Activated CD4-positive, alpha-beta T cell treated with anti-CD3 and anti-CD28 coated beads, Interleukin-2, amount 50 U/mL, for 4 hours (primary cell): ENCODE data around the gene SMC3.
"Not testable (repeated sequence)": the region's sequence is repeated elsewhere in the genome, so short reads cannot be mapped to it uniquely, and the experiment has no call there.

ENCODE experiments used
- DNase-seq, 2 experiments: peaks; one replicate each; pipeline ENCODE4 v3.0.0-alpha.2; 2020

Gene SMC3

DNA sequence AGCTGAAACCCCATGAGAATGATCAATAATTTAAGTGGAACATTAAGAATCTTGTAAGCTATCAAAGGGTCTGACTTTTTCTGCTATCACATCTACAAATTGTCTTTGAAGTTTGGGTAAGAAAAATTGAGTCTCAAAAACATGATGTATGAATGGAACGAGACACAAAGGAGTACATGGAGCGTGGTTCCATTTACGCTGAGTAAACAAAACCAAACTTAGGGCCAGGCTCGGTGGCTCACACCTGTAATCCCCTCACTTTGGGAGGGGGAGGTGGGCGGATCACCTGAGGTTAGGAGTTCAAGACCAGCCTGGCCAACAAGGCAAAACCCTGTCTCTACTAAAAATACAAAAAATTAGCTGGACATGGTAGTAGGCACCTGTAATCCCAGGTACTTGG, 24.3 kb downstream of the SMC3 start:
- DNase-seq = no peak

DNA sequence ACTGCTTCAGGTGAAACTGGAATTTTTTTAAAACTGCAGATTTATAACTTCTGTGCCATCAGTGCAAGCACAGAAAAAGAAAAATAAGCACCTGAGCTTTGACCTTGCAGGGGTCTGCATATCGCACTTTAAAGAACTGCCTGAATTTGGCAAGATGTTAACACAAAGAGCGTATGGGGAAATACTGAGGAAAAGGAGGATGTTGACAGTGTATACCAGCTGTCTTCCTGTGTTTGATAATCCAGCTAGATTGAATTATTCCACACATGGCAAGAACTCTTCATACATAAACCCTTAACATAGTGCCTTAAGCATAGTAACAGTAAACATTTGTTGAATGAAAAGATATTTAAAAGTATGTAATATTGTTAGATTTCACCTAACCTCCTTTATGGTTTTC, 30.0 kb downstream of the SMC3 start:
- no peak for DNase-seq

DNA sequence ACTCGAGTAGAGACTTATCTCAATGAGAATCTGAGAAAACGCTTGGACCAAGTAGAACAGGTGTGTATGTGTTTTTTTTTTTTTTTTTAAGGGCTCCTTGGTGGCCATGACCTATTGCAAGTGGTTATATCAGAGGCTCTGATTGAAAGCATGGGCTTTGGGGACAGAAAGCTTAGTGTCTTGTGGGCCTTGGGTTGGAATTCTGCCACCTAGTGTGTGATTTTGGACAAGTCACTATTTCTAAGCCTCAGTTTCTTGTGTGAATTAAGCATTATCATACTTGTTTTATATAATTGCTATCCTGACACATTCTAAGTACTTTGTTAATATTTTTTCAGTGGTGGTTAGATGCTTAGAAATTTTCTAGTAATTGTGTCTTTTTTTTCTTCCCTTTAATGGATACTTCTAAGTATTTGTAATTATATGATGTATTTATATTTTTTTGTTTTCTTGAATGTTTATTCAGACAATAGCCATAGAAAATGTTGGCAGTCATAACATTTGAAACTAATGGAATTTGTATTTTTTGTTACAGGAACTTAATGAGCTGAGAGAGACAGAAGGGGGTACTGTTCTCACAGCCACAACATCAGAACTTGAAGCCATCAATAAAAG, 33.1 kb downstream of the SMC3 start:
- DNase-seq = peak in 1 of 2 experiments; percentile 14

DNA sequence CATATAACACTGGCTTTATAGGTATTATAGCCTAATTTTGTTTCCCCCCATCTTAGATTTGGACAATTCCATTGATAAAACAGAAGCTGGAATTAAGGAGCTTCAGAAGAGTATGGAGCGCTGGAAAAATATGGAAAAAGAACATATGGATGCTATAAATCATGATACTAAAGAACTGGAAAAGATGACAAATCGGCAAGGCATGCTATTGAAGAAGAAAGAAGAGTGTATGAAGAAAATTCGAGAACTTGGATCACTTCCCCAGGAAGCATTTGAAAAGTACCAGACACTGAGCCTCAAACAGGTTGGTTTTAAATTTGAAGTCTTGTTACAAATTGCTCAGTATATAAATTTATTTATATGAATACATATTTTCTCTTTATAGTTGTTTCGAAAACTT, 34.1 kb downstream of the SMC3 start:
- DNase-seq = no peak

DNA sequence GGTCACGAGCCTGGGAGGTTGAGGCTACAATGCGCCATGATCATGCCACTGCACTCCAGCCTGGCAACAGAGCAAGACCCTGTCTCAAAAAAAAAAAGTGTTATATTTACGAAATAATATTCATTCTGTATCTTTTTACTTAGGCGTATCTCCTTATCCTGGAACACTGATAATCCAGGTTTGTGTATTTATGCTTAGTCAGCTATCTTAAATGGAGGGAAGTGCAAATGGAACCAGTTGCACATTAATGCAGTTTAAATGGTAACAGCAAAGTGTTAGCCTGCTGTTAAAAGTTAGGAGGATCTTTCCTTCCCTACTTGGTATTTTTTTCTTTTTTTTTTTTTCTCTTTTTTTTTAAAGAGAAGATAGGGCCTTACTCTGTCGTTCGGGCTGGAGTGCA, 40.6 kb downstream of the SMC3 start:
- DNase-seq = no peak

DNA sequence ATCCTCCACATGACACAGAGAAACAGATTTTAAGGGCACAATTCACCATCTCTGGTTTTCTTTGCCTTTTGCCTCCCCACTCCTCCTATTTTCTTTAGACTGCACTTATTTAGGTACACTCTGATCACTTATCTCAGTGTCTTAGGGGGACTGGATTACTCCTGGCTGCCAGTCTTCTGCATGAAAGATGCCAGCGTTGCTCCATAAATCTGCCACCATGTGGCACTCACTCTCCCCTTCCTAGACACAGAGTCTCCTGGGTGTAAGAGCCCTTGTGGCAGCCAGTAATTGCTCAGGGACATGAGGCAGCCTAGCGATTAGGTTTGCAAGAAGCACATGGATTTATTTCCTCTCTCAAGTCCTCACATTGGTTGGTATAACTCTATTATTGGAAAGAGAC, 42.1 kb downstream of the SMC3 start:
- DNase-seq = no peak

DNA sequence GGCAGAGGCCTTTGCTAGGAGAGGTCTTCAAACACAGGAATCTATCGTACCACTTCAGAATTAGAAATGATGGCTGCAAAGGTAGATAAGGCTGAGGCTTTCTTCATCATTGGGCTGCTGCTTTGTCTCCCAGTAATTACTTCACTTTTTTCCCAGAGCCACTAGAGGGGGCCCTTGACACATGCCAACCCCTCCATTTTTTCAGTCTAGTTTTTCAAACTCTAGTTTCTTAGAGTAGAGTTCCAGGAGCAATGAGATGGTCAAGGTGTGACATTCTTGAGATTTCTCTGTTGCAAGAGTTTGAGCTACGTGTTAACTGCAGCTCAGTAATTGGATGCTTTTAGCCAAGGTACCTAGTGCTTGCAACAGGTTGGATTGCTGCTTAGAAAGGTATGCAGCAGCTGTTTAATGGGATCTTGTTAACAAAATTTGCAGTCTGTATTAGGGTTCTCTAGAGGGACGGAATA, 42.8 kb downstream of the SMC3 start:
- DNase-seq = peak; percentile 27 to 38

DNA sequence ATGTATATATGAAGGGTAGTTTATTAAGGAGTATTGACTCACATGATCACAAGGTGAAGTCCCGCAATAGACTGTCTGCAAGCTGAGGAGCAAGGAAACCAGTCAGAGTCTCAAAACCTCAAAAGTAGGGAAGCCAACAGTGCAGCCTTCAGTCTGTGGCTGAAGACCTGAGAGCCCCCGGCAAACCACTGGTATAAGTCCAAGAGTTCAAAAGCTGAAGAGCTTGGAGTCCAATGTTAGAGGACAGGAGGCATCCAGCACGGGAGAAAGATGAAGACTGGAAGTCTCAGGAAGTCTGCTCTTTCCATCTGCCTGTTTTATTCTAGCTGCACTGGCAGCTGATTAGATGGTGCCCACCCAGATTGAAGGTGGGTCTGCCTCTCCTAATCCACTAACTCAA, 43.3 kb downstream of the SMC3 start:
- not testable (repeated sequence) for DNase-seq

DNA sequence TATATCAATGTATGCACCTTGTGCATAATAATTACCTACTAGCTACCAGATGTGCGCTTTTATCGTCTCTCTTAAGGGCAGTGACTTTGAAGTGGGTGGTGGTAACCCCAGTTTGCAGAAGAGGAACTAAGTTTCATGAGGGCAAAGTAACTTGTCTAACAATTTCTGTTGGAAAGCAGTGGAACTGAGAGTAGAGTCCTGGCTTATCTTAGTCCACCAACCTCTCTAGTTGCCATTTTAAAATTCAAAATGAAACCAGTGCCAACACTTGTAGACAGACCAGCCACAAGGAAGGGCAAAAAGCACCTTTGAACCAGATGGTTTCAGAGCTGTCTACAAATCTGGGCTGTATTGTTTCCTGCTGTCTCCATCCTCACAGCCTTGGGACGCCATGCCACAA, 44.6 kb downstream of the SMC3 start:
- DNase-seq = no peak

DNA sequence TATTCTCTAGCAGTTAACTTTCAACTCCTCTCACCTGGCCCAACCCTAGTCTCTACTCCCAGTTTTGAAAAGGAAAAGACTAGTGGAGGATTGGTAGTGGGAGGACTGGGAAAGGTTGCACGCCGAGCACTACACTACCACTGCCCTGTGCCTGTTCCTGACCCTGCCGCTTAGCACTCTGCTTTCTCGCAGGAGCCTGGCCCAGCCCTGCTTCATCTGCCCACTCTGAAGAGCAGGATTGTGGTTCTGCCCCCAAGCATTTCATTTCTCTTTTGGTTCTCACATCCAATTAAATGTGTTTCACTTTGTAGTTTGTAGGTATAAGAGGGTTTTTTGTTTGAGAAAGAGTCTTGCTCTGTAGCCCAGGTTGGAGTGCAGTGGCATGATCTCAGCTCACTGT, 45.1 kb downstream of the SMC3 start:
- DNase-seq = no peak

DNA sequence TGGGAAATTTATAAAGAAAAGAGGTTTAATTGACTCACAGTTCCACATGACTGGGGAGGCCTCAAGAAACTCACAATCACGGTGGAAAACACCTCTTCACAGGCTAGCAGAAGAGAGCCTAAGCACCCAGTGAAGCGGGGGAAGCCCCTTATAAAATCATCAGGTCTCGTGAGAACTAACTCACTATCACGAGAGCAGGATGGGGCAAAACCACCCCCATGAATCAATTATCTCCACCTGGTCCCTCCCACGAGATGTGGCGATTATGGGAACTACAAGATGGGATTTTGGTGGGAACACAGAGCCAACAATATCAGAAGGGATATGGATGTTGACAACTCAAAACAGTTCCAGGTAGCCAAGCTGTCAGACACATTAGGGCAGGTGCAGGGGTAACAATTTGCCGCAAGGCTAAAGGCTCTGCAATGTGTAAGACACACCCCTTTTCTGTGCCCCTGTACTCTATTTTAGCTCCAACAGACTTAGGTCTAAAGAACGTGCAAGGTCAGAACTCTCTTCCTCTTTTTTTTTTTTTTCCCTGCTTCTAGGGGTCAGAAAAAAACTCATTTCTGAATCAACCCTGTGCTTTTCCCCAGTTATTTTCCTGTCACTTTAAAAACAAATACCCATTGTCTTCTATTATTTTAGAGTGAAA, 46.0 kb downstream of the SMC3 start:
- no peak for DNase-seq

DNA sequence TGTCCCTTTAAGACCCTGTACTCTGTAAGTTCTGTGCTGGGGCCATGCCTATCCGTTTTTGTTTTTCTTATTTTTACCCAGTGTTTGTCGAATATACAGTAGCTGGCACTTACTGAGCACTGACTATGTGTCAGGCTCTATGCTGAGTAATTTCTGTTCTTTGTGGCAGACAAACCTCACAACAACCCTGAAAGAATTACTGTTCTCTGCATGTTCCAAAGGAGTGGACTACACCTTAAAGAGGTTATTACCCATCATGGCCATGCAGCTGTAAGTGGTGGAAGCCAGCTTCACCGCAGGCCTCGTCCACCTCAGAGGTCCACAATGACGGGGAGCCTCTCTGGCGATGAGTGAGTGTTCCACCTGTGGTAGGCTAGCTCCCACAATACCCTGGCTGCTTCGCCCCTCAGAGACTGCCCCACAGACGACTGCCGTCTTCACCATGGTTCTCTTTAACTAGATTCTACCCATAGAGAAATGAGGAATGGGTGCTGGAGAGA, 46.6 kb downstream of the SMC3 start:
- no peak for DNase-seq

DNA sequence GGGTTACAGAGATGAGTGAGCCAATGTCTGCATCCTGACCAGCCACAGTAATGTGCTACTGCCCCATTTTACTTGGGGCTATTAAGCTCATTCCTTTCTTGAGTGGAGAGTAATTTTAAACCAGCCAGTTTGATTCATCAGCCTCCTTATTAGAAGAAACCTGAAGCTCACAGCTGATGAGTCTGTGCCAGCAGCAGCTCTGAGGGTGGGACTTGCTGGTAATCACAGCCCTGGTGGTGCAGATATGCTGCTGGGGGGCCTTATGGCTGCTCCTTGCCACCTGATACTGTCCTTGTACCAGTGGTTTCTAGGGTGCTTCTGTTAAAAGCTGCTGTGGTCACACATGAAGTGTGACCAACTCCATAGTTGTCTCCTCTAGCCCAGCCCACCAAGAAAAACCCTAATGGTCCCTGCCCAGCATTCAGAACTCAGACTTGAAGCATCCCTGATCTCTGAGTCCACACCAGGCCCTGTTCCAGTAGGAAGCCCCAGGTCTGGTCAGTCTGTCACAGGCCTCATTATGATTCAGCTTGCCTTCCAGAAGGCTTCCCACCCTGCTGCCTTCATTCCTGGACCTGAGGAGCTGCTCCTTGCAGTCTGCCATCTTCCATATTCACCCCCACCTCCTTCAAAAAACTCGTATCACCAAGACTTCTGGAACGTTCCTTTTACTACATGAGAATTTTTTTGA, 47.7 kb downstream of the SMC3 start:
- no peak for DNase-seq

DNA sequence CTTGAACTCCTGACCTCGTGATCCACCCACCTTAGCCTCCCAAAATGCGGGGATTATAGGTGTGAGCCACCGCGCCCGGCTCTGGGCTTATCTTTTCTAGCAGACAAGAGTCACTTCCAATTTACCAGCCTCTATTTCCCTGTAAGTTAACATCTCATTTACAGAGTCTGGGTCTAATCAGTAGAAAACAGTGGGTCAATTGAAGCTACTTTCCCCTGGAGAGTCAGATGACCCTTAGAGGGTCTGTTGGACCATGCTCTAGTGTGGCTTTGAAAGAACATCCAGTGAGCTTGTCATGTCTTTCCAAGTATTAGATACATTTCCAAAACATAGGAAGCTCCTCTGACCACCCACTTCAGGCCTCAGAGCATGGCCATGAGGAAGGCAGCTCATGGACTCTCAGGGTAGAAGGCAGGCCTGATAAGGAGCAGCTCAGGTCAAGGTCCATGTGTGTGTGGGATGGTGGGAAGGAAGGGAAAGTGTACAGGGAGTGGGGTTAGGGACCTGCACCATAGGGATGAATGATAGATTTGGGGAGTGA, 49.1 kb downstream of the SMC3 start:
- DNase-seq = no peak

DNA sequence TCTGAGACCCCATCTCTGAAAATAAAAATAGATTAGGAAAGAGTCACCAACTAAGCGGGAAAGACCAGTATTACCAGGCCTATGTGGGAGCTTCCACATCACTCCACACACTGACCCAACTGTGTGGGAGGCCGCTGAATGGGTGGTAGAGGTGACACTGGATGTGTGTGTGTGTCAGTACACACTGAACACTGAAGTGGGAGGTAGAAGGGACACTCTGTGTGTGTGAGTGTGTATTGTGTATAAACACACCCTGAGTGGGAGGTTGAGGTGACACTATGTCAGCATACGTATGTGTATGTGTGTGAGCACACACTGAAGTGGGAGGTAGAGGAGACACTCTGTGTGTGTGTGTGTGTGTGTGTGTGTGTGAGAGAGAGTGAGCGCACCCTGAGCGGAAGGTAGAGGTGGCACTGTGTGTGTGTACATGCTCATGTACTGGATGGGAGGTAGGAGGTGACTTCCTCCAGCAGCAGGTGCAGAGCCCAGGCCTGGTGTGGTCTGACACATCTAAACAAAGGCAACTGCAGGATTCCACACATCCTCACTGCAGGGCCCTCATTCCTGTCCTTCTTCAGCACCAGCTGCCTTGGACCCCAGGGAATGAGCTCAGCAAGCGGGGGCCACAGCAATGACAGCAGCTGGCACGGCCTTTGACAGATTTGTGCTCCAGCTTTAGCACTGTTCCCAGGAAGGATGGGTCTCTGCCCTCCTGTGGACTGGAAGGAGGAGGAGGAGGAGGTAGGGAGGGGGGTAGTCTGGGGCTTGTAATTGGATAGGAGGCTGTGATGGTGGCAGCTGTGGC, 50.1 kb downstream of the SMC3 start:
- DNase-seq = no peak

DNA sequence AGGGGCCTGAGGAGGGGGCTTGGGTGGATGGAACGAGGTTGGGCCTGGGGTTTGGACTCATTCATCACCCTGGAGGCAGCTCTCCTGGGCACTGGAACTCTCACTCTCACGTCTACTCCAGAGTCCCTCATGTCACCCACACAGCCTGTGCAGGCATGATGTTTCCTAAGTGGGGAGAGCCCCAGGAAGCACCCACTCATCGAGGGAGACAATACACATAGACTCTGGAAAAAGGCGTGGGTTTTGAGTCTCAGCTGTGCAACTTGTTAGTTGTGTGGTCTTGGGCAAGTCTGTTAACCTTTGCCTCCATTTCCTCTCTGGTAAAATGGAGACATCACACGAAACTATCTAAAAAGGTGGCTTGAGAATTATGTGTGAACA, 50.7 kb downstream of the SMC3 start:
- peak in 1 of 2 experiments; percentile 33 for DNase-seq

DNA sequence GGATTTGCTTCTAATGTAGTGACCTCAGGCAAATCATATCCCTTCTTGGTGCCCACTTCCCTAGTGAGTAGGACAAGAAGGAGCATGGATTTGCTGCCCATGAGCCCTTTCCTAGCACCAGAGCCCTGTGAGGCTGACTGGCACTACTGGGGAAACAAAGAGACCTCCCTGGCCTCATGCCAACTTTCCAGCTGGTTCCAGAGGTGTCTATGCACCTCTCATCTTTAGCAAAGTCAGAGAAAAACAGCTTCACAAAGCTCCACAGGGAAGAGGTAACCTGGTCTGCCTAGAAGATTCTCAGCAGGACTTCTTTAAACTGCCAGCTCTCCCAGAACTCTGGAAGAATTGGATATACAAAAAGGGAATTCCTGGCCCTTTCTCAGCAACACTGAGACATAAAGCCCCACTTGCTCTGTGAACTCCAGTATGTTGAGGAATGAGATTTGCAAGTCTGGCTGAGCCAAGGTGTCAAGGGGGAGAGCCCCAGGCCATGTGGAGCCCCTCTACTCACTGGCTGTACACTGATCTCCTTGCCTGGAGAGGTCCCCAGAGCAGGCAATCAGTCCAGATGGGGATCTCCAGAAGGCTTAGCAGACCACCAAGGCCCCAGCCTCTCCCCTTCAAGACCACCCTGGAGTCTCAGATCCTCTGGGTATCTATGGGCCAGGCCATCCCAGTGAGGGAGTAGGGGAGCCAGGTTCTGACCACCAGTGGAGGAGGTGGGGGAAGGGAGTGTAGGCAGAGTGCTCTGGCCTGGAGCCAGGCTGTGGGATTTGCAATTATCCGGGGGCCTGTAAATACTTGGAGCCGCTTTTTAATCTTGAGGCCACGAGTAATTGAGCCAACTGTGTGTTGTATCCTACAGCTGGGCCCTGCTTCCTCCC, 52.3 kb downstream of the SMC3 start:
- no peak for DNase-seq

DNA sequence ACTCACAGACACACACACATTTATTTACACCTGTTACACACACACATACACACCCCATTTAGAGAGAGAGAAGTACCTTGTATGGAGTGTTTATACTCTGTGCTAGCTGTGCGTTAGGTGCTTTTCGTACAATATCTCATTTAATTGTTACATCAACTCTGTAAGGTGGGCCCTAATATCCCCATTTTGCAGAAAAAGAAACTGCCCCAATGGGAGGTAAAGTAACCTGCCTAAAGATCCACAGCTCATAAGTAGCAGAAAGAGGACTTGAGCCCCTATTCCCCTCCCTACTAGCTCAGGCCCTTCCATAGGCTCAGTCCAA, 52.9 kb downstream of the SMC3 start:
- DNase-seq = no peak

DNA sequence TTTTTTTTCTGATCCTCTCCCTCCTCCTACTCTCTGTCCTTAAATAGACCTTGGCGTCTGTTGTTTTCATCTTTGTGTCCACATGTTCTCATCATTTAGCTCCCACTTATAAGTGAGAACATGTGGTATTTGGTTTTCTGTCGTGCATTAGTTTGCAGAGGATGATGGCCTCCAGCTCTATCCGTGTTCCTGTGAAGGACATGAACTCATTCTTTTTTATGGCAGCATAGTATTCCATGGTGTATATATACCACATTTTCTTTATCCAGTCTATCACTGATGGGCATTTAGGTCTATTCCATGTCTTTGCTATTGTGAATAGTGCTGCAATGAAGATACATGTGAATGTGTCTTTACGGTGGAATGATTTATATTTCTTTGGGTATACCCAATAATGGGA, 55.8 kb downstream of the SMC3 start:
- DNase-seq = not testable (repeated sequence)

DNA sequence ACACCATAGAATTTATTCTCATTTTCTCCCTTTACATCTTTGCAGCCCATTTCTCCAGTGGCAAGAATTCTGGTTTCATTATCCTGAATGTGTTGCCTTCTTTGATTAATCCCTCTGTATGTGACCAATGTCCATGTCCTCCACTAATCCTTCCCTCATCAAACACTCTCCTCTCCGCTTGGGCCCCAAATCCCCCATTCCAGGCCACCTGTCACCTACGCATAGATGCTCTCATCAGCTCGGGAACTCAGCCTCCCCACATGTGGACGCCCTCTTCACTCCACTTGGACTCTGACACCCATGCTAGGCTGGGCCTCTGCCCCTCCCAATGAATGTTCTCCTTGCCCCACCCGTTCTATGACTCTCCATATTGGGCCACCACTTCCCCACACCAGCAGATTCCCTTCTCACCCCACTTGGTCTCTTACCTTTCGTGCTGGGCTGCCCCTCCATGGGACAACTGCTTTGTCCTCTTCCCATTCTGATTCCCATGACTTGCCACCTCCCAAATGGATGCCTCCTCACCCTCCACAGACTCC, 57.9 kb downstream of the SMC3 start:
- no peak for DNase-seq

DNA sequence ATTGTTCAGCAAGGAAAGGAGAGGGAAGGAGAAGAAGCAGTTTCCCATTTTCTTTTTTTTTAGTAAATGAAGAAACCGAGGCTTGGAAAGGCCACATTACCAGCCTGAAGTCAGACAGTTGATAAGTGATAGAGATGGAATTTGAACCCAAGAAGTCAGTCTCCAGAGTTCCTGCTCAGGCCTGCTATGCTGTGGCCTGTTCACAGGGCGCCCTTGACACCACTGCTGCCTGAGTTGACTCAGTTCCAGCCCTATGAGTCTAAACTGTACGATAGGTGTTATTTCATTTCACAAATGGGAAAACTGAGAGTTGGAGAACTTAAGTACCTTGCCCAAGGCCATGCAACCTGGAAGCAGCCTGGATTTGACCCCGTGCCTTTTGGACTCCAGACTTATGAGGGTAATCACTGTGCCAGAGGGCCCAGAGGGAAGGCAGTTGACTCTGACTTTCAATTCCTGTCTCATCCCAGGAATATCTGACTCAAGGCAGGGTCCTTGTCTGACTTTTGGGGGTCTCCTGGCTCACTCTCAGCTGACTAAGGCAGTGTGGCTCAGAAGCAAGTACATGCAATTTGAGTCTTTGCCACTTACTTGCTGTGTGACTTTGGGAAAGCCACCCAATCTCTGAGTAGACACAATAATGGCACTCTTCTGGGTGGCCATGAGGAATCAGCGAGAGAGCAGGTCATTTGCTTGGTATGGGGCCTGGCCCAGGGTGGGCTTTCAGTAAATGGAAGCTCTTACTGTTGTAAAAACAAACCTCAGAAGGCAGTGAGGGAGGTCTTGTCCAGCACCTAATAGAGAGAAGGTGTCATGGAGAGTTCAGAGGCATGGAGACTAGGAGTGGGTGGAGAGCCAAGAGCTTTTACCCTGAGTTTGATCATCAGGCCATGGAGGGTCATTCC, 58.7 kb downstream of the SMC3 start:
- DNase-seq = no peak
